ENCODE measurements around the gene TPO.
"Not testable (repeated sequence)": the region's sequence is repeated elsewhere in the genome, so short reads cannot be mapped to it uniquely, and the experiment has no call there.

The TPO gene

DNA sequence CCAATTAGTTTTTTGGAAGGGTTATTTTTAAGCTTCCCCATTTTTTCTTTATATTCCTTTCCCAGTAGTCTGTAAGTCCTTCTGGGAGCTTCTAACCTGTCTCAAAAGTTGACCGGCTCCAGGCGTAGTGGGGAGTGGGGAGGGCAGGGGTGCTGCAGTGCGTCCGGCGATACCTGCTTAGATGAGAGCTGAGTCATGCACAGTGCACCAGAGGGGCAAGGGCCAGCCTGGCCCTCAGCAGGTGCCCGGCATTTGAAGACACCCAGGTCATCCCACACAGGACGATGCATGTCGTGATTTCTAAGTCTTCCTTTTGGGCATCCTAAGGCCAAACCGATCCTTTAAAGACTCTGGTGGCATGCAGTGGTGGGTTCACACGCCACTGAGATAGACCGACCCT lies 73.4 kb downstream of the TPO start:
- no peak overlapping the region for H3K4me3 ChIP-seq (ENCODE audit: low read length)
- WGBS = 94% methylated on average over 11 of the region's 11 CpGs
- no peaks in the 10 kb centered on the region for H3K9me3 ChIP-seq (ENCODE audit: insufficient read depth, low read depth, low read length)
- H3K4me1 ChIP-seq (ENCODE audit: insufficient read depth, low read length) = no peaks in the 10 kb centered on the region
- H3K27ac ChIP-seq (ENCODE audit: low read depth, low read length) = no peak overlapping the region
- H3K36me3 ChIP-seq (ENCODE audit: insufficient read depth, low read length) = no peaks in the 10 kb centered on the region
- no peaks in the 10 kb centered on the region for H3K27me3 ChIP-seq (ENCODE audit: insufficient read depth, low read length)
- H3K9ac ChIP-seq (ENCODE audit: low read depth, low read length) = no peak overlapping the region

- 94% methylated on average over 9 of the region's 9 CpGs for WGBS
- Histone ChIP-seq H3K36me3 (ENCODE audit: insufficient read depth, low read length) (no peaks in the 10 kb centered on the region), H3K27ac (ENCODE audit: low read depth, low read length) (no peak overlapping the region), H3K27me3 (ENCODE audit: insufficient read depth, low read length) (no peaks in the 10 kb centered on the region), H3K9ac (ENCODE audit: low read depth, low read length) (no peak overlapping the region), H3K9me3 (ENCODE audit: insufficient read depth, low read depth, low read length) (no peaks in the 10 kb centered on the region), H3K4me3 (ENCODE audit: low read length) (no peak overlapping the region), H3K4me1 (ENCODE audit: insufficient read depth, low read length) (no peaks in the 10 kb centered on the region)
These were observed 74.5 kb downstream of the TPO start for GRCh38 chr2:1487758-1488157.

- no peak overlapping the region for H3K27ac ChIP-seq (ENCODE audit: low read depth, low read length)
- H3K9me3 ChIP-seq (ENCODE audit: insufficient read depth, low read depth, low read length) = no peaks in the 10 kb centered on the region
- WGBS = 85% methylated on average over 11 of the region's 11 CpGs
- H3K27me3 ChIP-seq (ENCODE audit: insufficient read depth, low read length) = no peaks in the 10 kb centered on the region
- no peak overlapping the region for H3K4me3 ChIP-seq (ENCODE audit: low read length)
- no peak overlapping the region for H3K9ac ChIP-seq (ENCODE audit: low read depth, low read length)
- H3K4me1 ChIP-seq (ENCODE audit: insufficient read depth, low read length) = no peaks in the 10 kb centered on the region
- H3K36me3 ChIP-seq (ENCODE audit: insufficient read depth, low read length) = no peaks in the 10 kb centered on the region
These were observed 75.0 kb downstream of the TPO start for GRCh38 chr2:1488181-1488671.

DNA sequence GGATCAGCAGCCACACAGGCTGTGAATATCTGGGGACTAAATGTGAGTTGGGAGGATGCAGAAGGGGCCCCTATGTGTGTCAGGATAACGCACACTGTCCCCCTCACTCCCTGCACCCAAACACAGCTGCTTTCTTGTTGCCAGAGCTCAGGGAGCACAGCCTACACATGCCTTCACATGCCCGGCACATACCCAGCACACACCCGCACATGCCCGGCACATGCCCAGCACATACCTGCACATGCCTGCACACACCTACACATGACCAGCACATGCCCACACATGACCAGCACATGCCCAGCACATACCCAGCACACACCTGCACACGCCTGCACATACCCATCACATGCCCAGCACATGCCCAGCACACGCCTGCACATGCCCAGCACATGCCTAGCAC lies 75.6 kb downstream of the TPO start:
- Histone ChIP-seq H3K9me3 (ENCODE audit: insufficient read depth, low read depth, low read length) (no peaks in the 10 kb centered on the region), H3K27ac (ENCODE audit: low read depth, low read length) (no peak overlapping the region), H3K9ac (ENCODE audit: low read depth, low read length) (no peak overlapping the region), H3K4me1 (ENCODE audit: insufficient read depth, low read length) (no peaks in the 10 kb centered on the region), H3K36me3 (ENCODE audit: insufficient read depth, low read length) (no peaks in the 10 kb centered on the region), H3K4me3 (ENCODE audit: low read length) (no peak overlapping the region), H3K27me3 (ENCODE audit: insufficient read depth, low read length) (no peaks in the 10 kb centered on the region)
- WGBS = 87% methylated on average over 6 of the region's 6 CpGs

- H3K4me3 ChIP-seq (ENCODE audit: low read length) = no peak overlapping the region
- H3K4me1 ChIP-seq (ENCODE audit: insufficient read depth, low read length) = no peaks in the 10 kb centered on the region
- H3K36me3 ChIP-seq (ENCODE audit: insufficient read depth, low read length) = no peaks in the 10 kb centered on the region
- no peaks in the 10 kb centered on the region for H3K9me3 ChIP-seq (ENCODE audit: insufficient read depth, low read depth, low read length)
- no peaks in the 10 kb centered on the region for H3K27me3 ChIP-seq (ENCODE audit: insufficient read depth, low read length)
- WGBS = 96% methylated on average over 9 of the region's 9 CpGs
- H3K9ac ChIP-seq (ENCODE audit: low read depth, low read length) = no peak overlapping the region
- no peak overlapping the region for H3K27ac ChIP-seq (ENCODE audit: low read depth, low read length)
These were observed 76.2 kb downstream of the TPO start for GRCh38 chr2:1489486-1489885.

- not testable (repeated sequence) for H3K27me3 ChIP-seq (ENCODE audit: insufficient read depth, low read length); H3K4me3 ChIP-seq (ENCODE audit: low read length); H3K9ac ChIP-seq (ENCODE audit: low read depth, low read length); H3K27ac ChIP-seq (ENCODE audit: low read depth, low read length); H3K36me3 ChIP-seq (ENCODE audit: insufficient read depth, low read length); H3K9me3 ChIP-seq (ENCODE audit: insufficient read depth, low read depth, low read length); H3K4me1 ChIP-seq (ENCODE audit: insufficient read depth, low read length)
- WGBS = 97% methylated on average over 15 of the region's 16 CpGs
These were observed 77.1 kb downstream of the TPO start for GRCh38 chr2:1490381-1490780.

GRCh38 chr2:1491751-1492150 lies 78.5 kb downstream of the TPO start:
- no peak overlapping the region for H3K27ac ChIP-seq (ENCODE audit: low read depth, low read length)
- no peaks in the 10 kb centered on the region for H3K9me3 ChIP-seq (ENCODE audit: insufficient read depth, low read depth, low read length)
- H3K27me3 ChIP-seq (ENCODE audit: insufficient read depth, low read length) = no peaks in the 10 kb centered on the region
- no peak overlapping the region for H3K9ac ChIP-seq (ENCODE audit: low read depth, low read length)
- 92% methylated on average over 8 of the region's 8 CpGs for WGBS
- no peak overlapping the region for H3K4me3 ChIP-seq (ENCODE audit: low read length)
- no peaks in the 10 kb centered on the region for H3K4me1 ChIP-seq (ENCODE audit: insufficient read depth, low read length)
- H3K36me3 ChIP-seq (ENCODE audit: insufficient read depth, low read length) = no peaks in the 10 kb centered on the region

DNA sequence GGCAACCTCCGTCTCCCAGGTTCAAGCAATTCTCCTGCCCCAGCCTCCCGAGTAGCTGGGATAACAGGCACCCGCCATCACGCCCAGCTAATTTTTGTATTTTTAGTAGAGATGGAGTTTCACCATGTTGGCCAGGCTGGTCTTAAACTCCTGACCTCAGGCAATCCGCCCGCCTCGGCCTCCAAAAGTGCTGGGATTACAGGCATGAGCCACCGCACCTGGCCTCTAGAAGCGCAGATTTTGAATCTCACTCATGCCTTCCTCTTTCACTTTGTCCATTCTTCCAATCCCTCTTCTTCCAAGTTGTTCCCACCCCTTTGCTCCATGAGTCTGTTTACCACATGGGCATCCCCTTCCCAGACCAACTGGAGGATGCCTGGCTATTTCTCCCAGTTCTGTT lies 79.0 kb downstream of the TPO start:
- not testable (repeated sequence) for H3K9ac ChIP-seq (ENCODE audit: low read depth, low read length); H3K4me1 ChIP-seq (ENCODE audit: insufficient read depth, low read length); H3K9me3 ChIP-seq (ENCODE audit: insufficient read depth, low read depth, low read length); H3K36me3 ChIP-seq (ENCODE audit: insufficient read depth, low read length); H3K4me3 ChIP-seq (ENCODE audit: low read length); H3K27me3 ChIP-seq (ENCODE audit: insufficient read depth, low read length); H3K27ac ChIP-seq (ENCODE audit: low read depth, low read length)
- WGBS = 94% methylated on average over 9 of the region's 9 CpGs

DNA sequence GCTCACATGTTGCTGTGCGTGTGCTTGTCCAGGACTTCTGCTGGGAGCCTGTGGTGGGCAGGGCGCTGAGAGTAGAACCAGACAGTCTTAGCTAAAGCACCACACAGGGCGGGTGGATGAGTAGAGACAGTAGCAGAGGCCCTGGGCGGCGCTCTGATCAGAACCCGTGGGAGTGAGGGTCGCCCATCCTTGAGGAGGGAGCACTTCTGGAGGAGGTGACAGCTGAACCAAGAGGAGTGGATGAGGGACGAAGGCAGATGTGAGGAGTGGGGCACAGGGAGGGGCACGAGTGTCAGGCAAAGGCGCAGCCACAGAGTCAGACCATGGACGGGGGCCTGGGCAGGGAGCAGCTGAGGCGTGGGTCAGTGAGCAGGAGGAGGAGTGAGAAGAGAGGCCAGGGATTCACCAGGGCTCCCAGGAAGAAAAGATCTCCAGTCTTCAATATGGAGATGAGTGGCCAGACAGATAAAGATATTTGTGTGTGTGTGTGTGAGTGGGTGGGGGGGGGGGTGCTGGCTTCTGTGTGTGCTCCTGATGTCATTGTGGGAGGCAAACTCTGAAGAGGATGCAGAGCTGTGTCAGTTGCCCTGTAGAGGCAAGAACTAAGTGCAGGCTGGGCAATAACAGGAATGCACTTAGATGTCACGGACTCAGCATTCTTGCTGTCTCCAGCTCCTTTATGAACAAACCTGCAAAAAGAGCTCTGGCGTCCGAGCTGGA lies 79.6 kb downstream of the TPO start:
- no peaks in the 10 kb centered on the region for H3K9me3 ChIP-seq (ENCODE audit: insufficient read depth, low read depth, low read length)
- H3K27me3 ChIP-seq (ENCODE audit: insufficient read depth, low read length) = no peaks in the 10 kb centered on the region
- no peaks in the 10 kb centered on the region for H3K36me3 ChIP-seq (ENCODE audit: insufficient read depth, low read length)
- H3K27ac ChIP-seq (ENCODE audit: low read depth, low read length) = no peak overlapping the region
- H3K9ac ChIP-seq (ENCODE audit: low read depth, low read length) = no peak overlapping the region
- WGBS = 88% methylated on average over 15 of the region's 15 CpGs
- no peaks in the 10 kb centered on the region for H3K4me1 ChIP-seq (ENCODE audit: insufficient read depth, low read length)
- H3K4me3 ChIP-seq (ENCODE audit: low read length) = no peak overlapping the region

DNA sequence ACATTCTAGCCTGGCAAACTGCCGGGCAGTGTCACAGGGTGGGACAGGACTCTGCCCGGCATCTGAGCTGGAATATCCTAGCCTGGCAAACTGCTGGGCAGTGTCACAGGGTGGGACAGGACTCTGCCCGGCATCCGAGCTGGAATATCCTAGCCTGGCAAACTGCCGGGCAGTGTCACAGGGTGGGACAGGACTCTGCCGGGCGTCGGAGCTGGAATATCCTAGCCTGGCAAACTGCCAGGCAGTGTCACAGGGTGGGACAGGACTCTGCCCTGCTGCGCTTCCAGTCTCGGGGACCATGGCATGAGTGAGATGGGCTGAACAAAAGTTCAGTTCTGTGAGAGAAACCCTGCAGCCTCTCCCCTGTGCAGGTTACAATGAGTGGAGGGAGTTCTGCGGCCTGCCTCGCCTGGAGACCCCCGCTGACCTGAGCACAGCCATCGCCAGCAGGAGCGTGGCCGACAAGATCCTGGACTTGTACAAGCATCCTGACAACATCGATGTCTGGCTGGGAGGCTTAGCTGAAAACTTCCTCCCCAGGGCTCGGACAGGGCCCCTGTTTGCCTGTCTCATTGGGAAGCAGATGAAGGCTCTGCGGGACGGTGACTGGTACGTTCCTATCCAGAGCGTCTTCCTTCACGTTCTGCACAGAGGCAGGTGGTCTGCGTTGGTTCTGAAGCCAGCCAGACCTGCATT lies 80.3 kb downstream of the TPO start:
- H3K4me3 ChIP-seq (ENCODE audit: low read length) = no peak overlapping the region
- WGBS = 92% methylated on average over 24 of the region's 24 CpGs
- no peak overlapping the region for H3K9ac ChIP-seq (ENCODE audit: low read depth, low read length)
- H3K27me3 ChIP-seq (ENCODE audit: insufficient read depth, low read length) = no peaks in the 10 kb centered on the region
- no peaks in the 10 kb centered on the region for H3K36me3 ChIP-seq (ENCODE audit: insufficient read depth, low read length)
- no peaks in the 10 kb centered on the region for H3K9me3 ChIP-seq (ENCODE audit: insufficient read depth, low read depth, low read length)
- no peaks in the 10 kb centered on the region for H3K4me1 ChIP-seq (ENCODE audit: insufficient read depth, low read length)
- no peak overlapping the region for H3K27ac ChIP-seq (ENCODE audit: low read depth, low read length)

DNA sequence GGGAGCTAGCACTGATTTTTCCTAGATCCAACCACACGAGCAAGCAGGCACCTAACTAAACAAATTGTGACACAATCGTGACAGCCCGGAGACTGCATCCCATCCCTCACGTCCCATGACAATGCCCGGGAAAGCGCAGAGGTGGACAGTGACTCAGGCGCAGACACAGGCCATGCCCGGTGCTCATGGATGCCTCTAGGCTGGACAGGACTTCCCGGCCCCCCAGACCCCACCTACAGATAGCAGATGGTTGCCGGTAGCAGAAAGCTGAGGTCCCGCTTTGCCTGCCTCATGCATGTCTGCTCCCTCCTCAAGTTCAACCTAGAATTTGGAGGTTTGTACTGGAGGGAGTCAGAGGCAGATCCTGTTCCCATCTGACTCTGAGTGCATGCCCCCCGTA lies 81.0 kb downstream of the TPO start:
- Histone ChIP-seq H3K27ac (ENCODE audit: low read depth, low read length) (no peak overlapping the region), H3K4me1 (ENCODE audit: insufficient read depth, low read length) (no peaks in the 10 kb centered on the region), H3K4me3 (ENCODE audit: low read length) (no peak overlapping the region), H3K36me3 (ENCODE audit: insufficient read depth, low read length) (no peaks in the 10 kb centered on the region), H3K27me3 (ENCODE audit: insufficient read depth, low read length) (no peaks in the 10 kb centered on the region), H3K9me3 (ENCODE audit: insufficient read depth, low read depth, low read length) (no peaks in the 10 kb centered on the region), H3K9ac (ENCODE audit: low read depth, low read length) (no peak overlapping the region)
- 93% methylated on average over 12 of the region's 12 CpGs for WGBS
